Measurements from ENCODE around the gene FAM53A. TPM values are rescaled to one million over a fixed set of nuclear protein-coding genes. Genes with fewer than 3 reads are reported as not detected.
A peak's percentile ranks its signal among the peaks of the same experiment; 100 is the strongest.

The FAM53A gene
- total and polyA plus RNA-seq, 7 donors, result 0.71 to 1.9 (median 1.3) TPM

GRCh38 chr4:1630266-1630665, 53.8 kb downstream of the FAM53A start:
- ATAC-seq, result no peak

GRCh38 chr4:1629699-1630083, 54.4 kb downstream of the FAM53A start:
- H3K36me3 ChIP-seq (ENCODE audit: insufficient read depth in 1 of 2, low read depth in 1 of 2), result no peaks in the 10 kb centered on the region
- H3K27ac ChIP-seq, result no peak overlapping the region
- H3K4me1 ChIP-seq, result no peaks in the 10 kb centered on the region
- H3K9me3 ChIP-seq, result no peaks in the 10 kb centered on the region
- intact Hi-C loops (cut with DNase I), result loop anchor here (2.0 to 10.0 kb wide), 3 partner anchors 272 to 495 kb away; no protein-coding TSS in a partner anchor
- no peaks in the 10 kb centered on the region for H3K27me3 ChIP-seq (ENCODE audit: insufficient read depth in 3 of 3, low read length in 2 of 3)
- peak in 1 of 4 donors; percentile 22 for ATAC-seq
- WGBS, 3 donors, result 64 to 73% (median 72%) methylated on average over 9 to 10 of the region's 10 CpGs
- TF ChIP-seq CTCF (IDR thresholded peaks at IDR 0.05), result no peak
- no peak overlapping the region for H3K4me3 ChIP-seq
- DNase-seq, result no peak

More at GRCh38 chr4:1630266-1630665, 53.8 kb downstream of the FAM53A start:
- H3K36me3 ChIP-seq (ENCODE audit: insufficient read depth in 1 of 2, low read depth in 1 of 2), result no peaks in the 10 kb centered on the region
- H3K4me3 ChIP-seq, result no peak overlapping the region
- DNase-seq, result no peak
- no peaks in the 10 kb centered on the region for H3K4me1 ChIP-seq
- no peaks in the 10 kb centered on the region for H3K9me3 ChIP-seq
- WGBS, 3 donors, result 93 to 96% (median 94%) methylated on average over 19 of the region's 19 CpGs
- no peak for TF ChIP-seq CTCF (IDR thresholded peaks at IDR 0.05)
- H3K27me3 ChIP-seq (ENCODE audit: insufficient read depth in 3 of 3, low read length in 2 of 3), result no peaks in the 10 kb centered on the region
- intact Hi-C loops (cut with DNase I), result loop anchor here (5.0 to 10.0 kb wide), 2 partner anchors 273 to 495 kb away; no protein-coding TSS in a partner anchor
- H3K27ac ChIP-seq, result no peak overlapping the region

- peak; percentile 61 to 84 for DNase-seq
These were observed 55.0 kb downstream of the FAM53A start for GRCh38 chr4:1628892-1629698.

GRCh38 chr4:1627417-1628313, 56.4 kb downstream of the FAM53A start:
- Histone ChIP-seq H3K4me3 (no peak overlapping the region), H3K27me3 (ENCODE audit: insufficient read depth in 3 of 3, low read length in 2 of 3) (no peaks in the 10 kb centered on the region), H3K9me3 (no peaks in the 10 kb centered on the region), H3K4me1 (no peaks in the 10 kb centered on the region), H3K27ac (no peak overlapping the region), H3K36me3 (ENCODE audit: insufficient read depth in 1 of 2, low read depth in 1 of 2) (no peaks in the 10 kb centered on the region)
- 84 to 87% (median 86%) methylated on average over 9 to 16 of the region's 16 CpGs for WGBS, 3 donors
- no peak for DNase-seq
- intact Hi-C loops (cut with DNase I), result loop anchor here in 1 of 2 donors (2.0 kb wide), 1 partner anchor 271 kb away; no protein-coding TSS in a partner anchor
- no peak for ATAC-seq
- TF ChIP-seq CTCF (IDR thresholded peaks at IDR 0.05), result no peak

More at GRCh38 chr4:1628892-1629698, 55.0 kb downstream of the FAM53A start:
- 35 to 44% (median 38%) methylated on average over 23 to 25 of the region's 25 CpGs for WGBS, 3 donors
- Histone ChIP-seq H3K36me3 (ENCODE audit: insufficient read depth in 1 of 2, low read depth in 1 of 2) (no peaks in the 10 kb centered on the region), H3K9me3 (no peaks in the 10 kb centered on the region), H3K27me3 (ENCODE audit: insufficient read depth in 3 of 3, low read length in 2 of 3) (no peaks in the 10 kb centered on the region), H3K4me3 (no peak overlapping the region), H3K4me1 (no peaks in the 10 kb centered on the region), H3K27ac (no peak overlapping the region)
- peak; percentile 77 to 87 (median 84) for ATAC-seq
- peak; percentile 96 for TF ChIP-seq CTCF (IDR thresholded peaks at IDR 0.05)
- intact Hi-C loops (cut with DNase I), result loop anchor here in 1 of 2 donors (2.0 kb wide), 1 partner anchor 272 kb away; no protein-coding TSS in a partner anchor

All from psoas muscle (tissue), 8 donors.